Epithelial cell of proximal tubule (primary cell): ENCODE results near the gene TMPRSS6. TPM values are rescaled to one million over a fixed set of nuclear protein-coding genes. Genes with fewer than 3 reads are reported as not detected.

Experiments used
- DNase-seq: peaks from one replicate; pipeline ENCODE4 v3.0.0-alpha.2; 2011; ENCODE audit warnings: low read depth
- H3K4me3 ChIP-seq: 2 replicates; pipeline ENCODE4 v1.5.1; 2011; ENCODE audit warnings: low read depth, mild to moderate bottlenecking, low read length
- CTCF ChIP-seq: conservative IDR thresholded peaks from 2 replicates; pipeline ENCODE4 v1.5.1; 2012; ENCODE audit warnings: low read depth, mild to moderate bottlenecking, low read length
- total RNA-seq: library from RNA; depleted of rRNA; stranded (reverse); fragments of >200 nt; gene quantifications from 2 replicates; pipeline ENCODE4 v1.2.3, GENCODE V29; 2015

The TMPRSS6 gene
- total RNA-seq, 1 donor from 2014 or later, result not detected

DNA sequence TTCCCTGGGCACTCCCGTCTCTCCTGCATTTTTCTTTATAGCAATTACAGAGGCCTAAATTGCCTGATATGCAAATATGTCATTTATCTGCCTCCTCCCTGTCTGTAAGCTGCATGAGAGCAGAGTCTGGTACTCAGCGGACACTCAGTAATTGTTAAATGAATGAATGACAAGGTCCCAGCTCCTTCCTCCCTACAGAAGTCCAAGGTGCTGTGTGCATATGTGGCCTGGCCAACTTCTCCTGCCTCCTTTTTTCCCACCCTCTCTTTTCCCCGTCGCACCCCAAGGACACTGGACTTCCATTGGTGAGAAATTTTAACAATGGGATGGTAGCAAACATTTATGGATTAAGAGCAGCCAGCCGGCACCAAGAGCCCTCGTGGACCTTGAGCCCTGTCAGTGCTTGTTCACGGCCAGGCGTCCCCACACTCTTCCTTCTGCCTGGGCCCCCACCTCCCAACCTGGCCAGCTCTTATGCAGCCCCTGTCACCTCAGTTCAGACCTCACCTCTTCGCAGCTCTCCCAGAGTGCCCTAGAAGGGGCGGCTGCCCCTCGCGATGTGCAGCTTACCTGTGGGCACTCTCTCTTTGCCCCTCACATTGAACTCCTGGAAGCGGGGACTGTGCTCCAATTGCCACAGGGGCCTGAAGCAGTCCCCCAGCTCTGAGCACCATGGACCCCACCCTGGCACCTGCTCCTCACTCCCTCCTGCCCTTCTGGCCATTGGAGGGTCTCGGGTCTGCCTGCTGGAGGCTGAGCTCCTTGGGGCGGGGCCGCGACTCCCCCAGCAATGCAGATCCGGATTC is 1.5 kb downstream of the TMPRSS6 start:
- TF ChIP-seq CTCF, result no peak

GRCh38 chr22:37105990-37106389 is 3.5 kb downstream of the TMPRSS6 start:
- no peak for DNase-seq
- no peak for TF ChIP-seq CTCF
- H3K4me3 ChIP-seq, result no peak overlapping the region

More for the DNA sequence above, 1.5 kb downstream of the TMPRSS6 start:
- H3K4me3 ChIP-seq, result no peak overlapping the region
- DNase-seq, result no peak

DNA sequence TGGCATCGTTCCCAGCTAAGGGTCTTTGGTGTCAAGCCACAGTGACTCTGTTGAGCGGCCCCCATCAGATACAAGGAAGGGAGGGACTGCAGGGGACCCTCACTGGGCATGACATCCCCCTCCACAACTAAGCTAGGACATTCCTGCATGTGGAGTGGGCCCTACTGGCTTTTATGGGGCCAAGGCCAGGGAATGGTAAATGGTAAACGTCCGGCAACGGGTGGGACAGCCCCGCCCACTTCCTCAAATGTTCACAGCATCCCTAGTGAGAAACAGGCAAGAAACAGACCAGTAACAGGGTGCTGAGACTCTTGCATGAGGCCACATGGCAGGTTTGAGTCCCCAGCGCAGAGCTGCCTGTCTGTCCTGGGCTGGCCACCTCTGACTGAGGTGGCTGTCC is 4.4 kb downstream of the TMPRSS6 start:
- DNase-seq, result no peak
- no peak for TF ChIP-seq CTCF
- H3K4me3 ChIP-seq, result no peak overlapping the region

DNA sequence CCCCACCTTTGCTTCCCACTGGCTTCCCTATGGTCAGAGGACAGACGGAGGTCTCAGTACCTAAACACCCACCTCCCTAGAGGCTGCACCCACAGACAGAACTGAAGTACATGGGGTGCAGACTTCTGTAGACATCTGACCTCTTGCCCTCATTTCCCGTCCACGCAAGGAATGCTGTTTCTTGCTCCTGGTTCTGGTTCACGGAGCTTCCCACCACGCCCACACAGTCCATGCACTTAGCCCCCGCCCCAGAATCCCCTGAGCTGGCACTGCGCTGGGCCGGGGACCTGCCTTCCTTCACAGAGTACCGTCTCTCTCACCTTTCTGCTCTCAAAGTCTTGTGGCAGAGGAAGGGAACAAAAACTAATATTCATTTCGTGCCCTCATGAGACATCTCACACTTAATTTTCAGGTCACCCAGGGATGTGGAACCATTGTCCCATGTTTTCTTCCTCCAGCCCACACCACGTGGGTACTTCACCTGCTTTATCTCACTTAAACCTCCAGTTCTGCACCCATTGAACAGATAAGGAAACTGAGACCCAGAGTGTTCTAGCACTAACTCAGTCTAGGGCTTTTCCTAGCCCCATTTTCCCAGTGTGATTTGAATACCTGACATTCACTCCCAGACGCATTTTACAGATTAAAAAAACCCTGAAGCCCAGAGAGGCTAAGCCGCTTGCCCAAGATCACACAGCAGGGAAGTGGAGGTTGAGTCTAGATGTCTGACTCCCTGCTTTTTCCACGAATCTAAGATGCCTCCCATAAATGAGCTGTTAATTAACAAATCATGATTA is 5.7 kb downstream of the TMPRSS6 start:
- no peak overlapping the region for H3K4me3 ChIP-seq
- no peak for DNase-seq
- no peak for TF ChIP-seq CTCF

DNA sequence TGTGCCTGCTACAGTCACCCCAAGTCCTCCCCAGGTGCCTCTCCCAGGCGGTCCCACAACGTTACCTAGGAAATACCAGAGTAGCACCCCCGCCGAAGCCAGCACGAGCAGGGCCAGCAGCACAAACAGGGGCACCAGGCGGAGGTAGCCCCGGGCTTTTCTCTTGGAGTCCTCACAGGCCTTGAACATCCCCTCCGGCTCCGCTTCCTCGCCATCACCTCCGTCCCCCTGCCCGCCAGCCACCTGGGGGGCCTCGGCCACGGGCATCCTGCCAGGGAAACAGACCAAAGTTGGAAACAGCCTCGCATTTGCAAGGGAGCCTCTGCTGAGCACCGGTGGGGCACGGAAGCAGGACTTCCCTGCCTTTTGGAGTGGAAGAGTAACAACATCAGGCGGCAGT is 6.4 kb downstream of the TMPRSS6 start:
- no peak for DNase-seq
- no peak overlapping the region for H3K4me3 ChIP-seq
- TF ChIP-seq CTCF, result no peak

GRCh38 chr22:37101311-37102066 is 8.0 kb downstream of the TMPRSS6 start:
- no peak for DNase-seq
- H3K4me3 ChIP-seq, result no peak overlapping the region
- TF ChIP-seq CTCF, result no peak
